H9 (cell line): ENCODE measurements around the gene CD1D. TPM values are rescaled to one million over a fixed set of nuclear protein-coding genes. Genes with fewer than 3 reads are reported as not detected.

ENCODE experiments used
- DNase-seq: peaks from one replicate; pipeline ENCODE4 v3.0.0-alpha.2; 2017
- H2AFZ ChIP-seq: one replicate; pipeline ENCODE4 v1.6.1; 2013; ENCODE audit warnings: mild to moderate bottlenecking, low read length, control low read depth, moderate library complexity
- H2AK5ac ChIP-seq: 2 replicates; pipeline ENCODE4 v1.6.1; 2013; ENCODE audit warnings: low read length, control low read depth, mixed read lengths; ENCODE audit not compliant: insufficient read length
- H2BK120ac ChIP-seq: one replicate; pipeline ENCODE4 v1.6.1; 2013; ENCODE audit warnings: low read depth, mild to moderate bottlenecking, low read length, control low read depth, inconsistent platforms; ENCODE audit not compliant: poor library complexity, severe bottlenecking
- H2BK12ac ChIP-seq: 2 replicates; pipeline ENCODE4 v1.6.1; 2013; ENCODE audit warnings: low read length, control low read depth, mixed read lengths, low read depth; ENCODE audit not compliant: insufficient read length
- H2BK15ac ChIP-seq: 2 replicates; pipeline ENCODE4 v1.6.1; 2013; ENCODE audit warnings: low read depth, low read length, control low read depth
- H2BK20ac ChIP-seq: one replicate; pipeline ENCODE4 v1.6.1; 2013; ENCODE audit warnings: low read depth, mild to moderate bottlenecking, low read length, control low read depth, inconsistent platforms; ENCODE audit not compliant: poor library complexity, severe bottlenecking
- H2BK5ac ChIP-seq: 2 replicates; pipeline ENCODE4 v1.6.1; 2013; ENCODE audit warnings: low read length, control low read depth, mixed read lengths; ENCODE audit not compliant: insufficient read length
- H3K14ac ChIP-seq: 2 replicates; pipeline ENCODE4 v1.6.1; 2013; ENCODE audit warnings: low read length, control low read depth; ENCODE audit not compliant: insufficient read depth
- H3K18ac ChIP-seq: 2 replicates; pipeline ENCODE4 v1.6.1; 2013; ENCODE audit warnings: low read depth, mild to moderate bottlenecking, mixed read lengths, low read length, control low read depth; ENCODE audit not compliant: insufficient read length
- H3K23ac ChIP-seq: 2 replicates; pipeline ENCODE4 v1.6.1; 2013; ENCODE audit warnings: low read length, control low read depth, mixed read lengths, low read depth; ENCODE audit not compliant: insufficient read length
- H3K23me2 ChIP-seq: 2 replicates; pipeline ENCODE4 v1.6.1; 2013; ENCODE audit warnings: low read depth, mild to moderate bottlenecking, mixed read lengths, low read length, control low read depth; ENCODE audit not compliant: insufficient read length, poor library complexity, severe bottlenecking
- H3K27ac ChIP-seq: 2 replicates; pipeline ENCODE4 v1.5.1; 2013; ENCODE audit warnings: low read length, control low read depth, mixed read lengths, low read depth; ENCODE audit not compliant: insufficient read length
- H3K27me3 ChIP-seq: 2 replicates; pipeline ENCODE4 v1.6.1; 2013; ENCODE audit warnings: low read length, control low read depth, inconsistent platforms; ENCODE audit not compliant: insufficient read depth
- H3K4ac ChIP-seq: 2 replicates; pipeline ENCODE4 v1.6.1; 2013; ENCODE audit warnings: low read depth, mild to moderate bottlenecking, control low read depth, inconsistent platforms, low read length, moderate library complexity
- H3K4me1 ChIP-seq: 2 replicates; pipeline ENCODE4 v1.6.1; 2013; ENCODE audit warnings: low read length, control low read depth, inconsistent platforms; ENCODE audit not compliant: insufficient read depth
- H3K4me2 ChIP-seq: 2 replicates; pipeline ENCODE4 v1.6.1; 2013; ENCODE audit warnings: low read length, control low read depth, mixed read lengths; ENCODE audit not compliant: insufficient read length, insufficient read depth
- H3K56ac ChIP-seq: 2 replicates; pipeline ENCODE4 v1.6.1; 2013; ENCODE audit warnings: low read depth, mild to moderate bottlenecking, mixed read lengths, low read length, control low read depth; ENCODE audit not compliant: insufficient read length
- H3K79me1 ChIP-seq: 2 replicates; pipeline ENCODE4 v1.6.1; 2013; ENCODE audit warnings: low read depth, mild to moderate bottlenecking, moderate library complexity, low read length, control low read depth, inconsistent platforms; ENCODE audit not compliant: insufficient read depth, poor library complexity, severe bottlenecking
- H3K79me2 ChIP-seq: 2 replicates; pipeline ENCODE4 v1.6.1; 2013; ENCODE audit warnings: low read length, control low read depth, inconsistent platforms; ENCODE audit not compliant: insufficient read depth
- H3K9ac ChIP-seq: 2 replicates; pipeline ENCODE4 v1.6.1; 2013; ENCODE audit warnings: low read length, control low read depth, mixed read lengths; ENCODE audit not compliant: insufficient read length; ENCODE audit errors: extremely low read depth
- H3K9me3 ChIP-seq: one replicate; pipeline ENCODE4 v1.6.1; 2013; ENCODE audit warnings: low read depth, low read length, inconsistent platforms; ENCODE audit not compliant: control insufficient read depth
- H3T11ph ChIP-seq: one replicate; pipeline ENCODE4 v1.6.1; 2013; ENCODE audit warnings: mild to moderate bottlenecking, low read length, control low read depth, inconsistent platforms
- H4K20me1 ChIP-seq: one replicate; pipeline ENCODE4 v1.6.1; 2013; ENCODE audit not compliant: control insufficient read depth, insufficient read length, insufficient read depth
- H4K5ac ChIP-seq: 2 replicates; pipeline ENCODE4 v1.6.1; 2013; ENCODE audit warnings: low read depth, mild to moderate bottlenecking, mixed read lengths, low read length, control low read depth; ENCODE audit not compliant: insufficient read length
- H4K8ac ChIP-seq: replicated peaks from 2 replicates; pipeline ENCODE4 v1.6.1; 2013; ENCODE audit warnings: low read length, control low read depth, mixed read lengths, low read depth; ENCODE audit not compliant: insufficient read length
- H4K91ac ChIP-seq: 2 replicates; pipeline ENCODE4 v1.6.1; 2013; ENCODE audit warnings: low read depth, mild to moderate bottlenecking, moderate library complexity, mixed read lengths, low read length, control low read depth; ENCODE audit not compliant: insufficient read length
- H3K27ac Mint-ChIP-seq, 3 experiments: 2 replicates in 2 of 3; 3 replicates in 1 of 3; pipeline ENCODE4 v1.8.0; 2020 to 2021; ENCODE audit warnings: mixed read lengths in 3 of 3, mild to moderate bottlenecking in 1 of 3, moderate library complexity in 1 of 3
- H3K27me3 Mint-ChIP-seq: 2 replicates; pipeline ENCODE4 v1.8.0; 2021; ENCODE audit warnings: low read depth, mild to moderate bottlenecking, moderate library complexity, mixed read lengths
- H3K36me3 Mint-ChIP-seq, 3 experiments: 2 replicates in 2 of 3; 3 replicates in 1 of 3; pipeline ENCODE4 v1.8.0; 2020 to 2021; ENCODE audit warnings: low read depth in 3 of 3, mixed read lengths in 3 of 3; ENCODE audit not compliant: insufficient read depth in 1 of 3
- H3K4me1 Mint-ChIP-seq, 2 experiments: 2 replicates each; pipeline ENCODE4 v1.8.0; 2020; ENCODE audit warnings: mixed read lengths in 2 of 2
- H3K4me3 Mint-ChIP-seq, 2 experiments: 2 replicates in 1 of 2; 3 replicates in 1 of 2; pipeline ENCODE4 v1.8.0; 2020 to 2021; ENCODE audit warnings: mild to moderate bottlenecking in 2 of 2, mixed read lengths in 2 of 2, moderate library complexity in 1 of 2
- H3K9me3 Mint-ChIP-seq, 2 experiments: 2 replicates in 1 of 2; 3 replicates in 1 of 2; pipeline ENCODE4 v1.8.0; 2020; ENCODE audit warnings: mild to moderate bottlenecking in 2 of 2, mixed read lengths in 2 of 2, moderate library complexity in 1 of 2
- CTCF ChIP-seq: fragments of 200-600 bp; sonication (generic); conservative IDR thresholded peaks from 3 replicates; pipeline ENCODE4 v1.8.0; 2021; ENCODE audit warnings: antibody characterized with exemption, mild to moderate bottlenecking
- total RNA-seq: library from RNA; stranded (reverse); gene quantifications from 2 replicates; pipeline ENCODE4 v1.2.1, GENCODE V29; 2021

CD1D gene
- total RNA-seq, 1 experiment from 2014 or later = 0.98 TPM

- H4K5ac ChIP-seq = no peak overlapping the region
- H3K23me2 ChIP-seq = no peaks in the 10 kb centered on the region
- H2AFZ ChIP-seq = no peak overlapping the region
- H3K18ac ChIP-seq = no peak overlapping the region
- H3K27me3 ChIP-seq = no peaks in the 10 kb centered on the region
- no peaks in the 10 kb centered on the region; a peak in 1 of 5 replicates for H3K9me3 Mint-ChIP-seq
- H3K14ac ChIP-seq = no peak overlapping the region
- H3K4me2 ChIP-seq = no peak overlapping the region
- H3K4ac ChIP-seq = no peak overlapping the region
- no peaks in the 10 kb centered on the region for H3K36me3 Mint-ChIP-seq
- H2BK120ac ChIP-seq = no peak overlapping the region
- DNase-seq = no peak
- H2BK12ac ChIP-seq = no peak overlapping the region
- H2BK15ac ChIP-seq = no peak overlapping the region
- no peaks in the 10 kb centered on the region for H4K20me1 ChIP-seq
- H2BK5ac ChIP-seq = no peak overlapping the region
- H3T11ph ChIP-seq = no peak overlapping the region
- H3K9me3 ChIP-seq = no peaks in the 10 kb centered on the region
- no peaks in the 10 kb centered on the region for H3K79me2 ChIP-seq
- no peak overlapping the region for H2AK5ac ChIP-seq
- no peak overlapping the region for H3K27ac ChIP-seq
- no peak overlapping the region for H3K4me3 Mint-ChIP-seq
- H3K4me1 Mint-ChIP-seq = peaks cover 13 to 23% of the 10 kb centered on the region in 2 experiments
- no peak overlapping the region for H4K91ac ChIP-seq
- H3K27me3 Mint-ChIP-seq = no peaks in the 10 kb centered on the region
- H2BK20ac ChIP-seq = no peak overlapping the region
- H3K27ac Mint-ChIP-seq = no peak overlapping the region
- no peak overlapping the region for H3K56ac ChIP-seq
- no peak overlapping the region for H3K9ac ChIP-seq
- no peak overlapping the region for H4K8ac ChIP-seq
- no peaks in the 10 kb centered on the region for H3K79me1 ChIP-seq
- H3K4me1 ChIP-seq = peaks cover 3% of the 10 kb centered on the region; the same call in 1 of the 2 replicates
- no peak overlapping the region for H3K23ac ChIP-seq
- TF ChIP-seq CTCF = no peak
Observed at GRCh38 chr1:158196461-158196860, 15.8 kb downstream of the CD1D start.
